Stimulated activated CD4-positive, alpha-beta T cell treated with anti-CD3 and anti-CD28 coated beads, TNF-alpha, amount 100 ng/mL, for 1 hour (primary cell): Measurements from ENCODE around the gene MST1.

ENCODE experiments used
- DNase-seq, 3 donors: peaks; one replicate each; pipeline ENCODE4 v3.0.0-alpha.2; 2020; ENCODE audit warnings: low read depth in 3 of 3, low spot score in 1 of 3

The MST1 gene

GRCh38 chr3:49680493-49681231 lies 8.6 kb downstream of the MST1 start:
- DNase-seq = no peak

GRCh38 chr3:49675912-49676311 lies 13.4 kb downstream of the MST1 start:
- no peak for DNase-seq

- peak in 1 of 3 donors; percentile 16 for DNase-seq
These were observed 14.7 kb downstream of the MST1 start for GRCh38 chr3:49674497-49674983.

- peak; percentile 88 to 94 (median 90) for DNase-seq
These were observed 15.4 kb downstream of the MST1 start, which contains the start of gene APEH for GRCh38 chr3:49673715-49674496. TSS of gene APEH (plus strand) at chr3:49674351. CDS start at chr3:49674402, 51 bp downstream.

- DNase-seq = no peak
These were observed 16.1 kb downstream of the MST1 start for GRCh38 chr3:49673121-49673714.

GRCh38 chr3:49671291-49672288 lies 17.7 kb downstream of the MST1 start:
- DNase-seq = peak; percentile 18 to 62 (median 49)

GRCh38 chr3:49670940-49671290 lies 18.4 kb downstream of the MST1 start:
- no peak for DNase-seq

- DNase-seq = no peak
These were observed 19.9 kb downstream of the MST1 start for GRCh38 chr3:49669352-49669751.

GRCh38 chr3:49668861-49669260 lies 20.4 kb downstream of the MST1 start:
- DNase-seq = no peak

GRCh38 chr3:49668414-49668797 lies 20.9 kb downstream of the MST1 start:
- no peak for DNase-seq

- no peak for DNase-seq
These were observed 21.4 kb downstream of the MST1 start for GRCh38 chr3:49667701-49668413.

GRCh38 chr3:49666592-49666991 lies 22.7 kb downstream of the MST1 start:
- DNase-seq = no peak

GRCh38 chr3:49665822-49666519 lies 23.3 kb downstream of the MST1 start:
- DNase-seq = no peak

- DNase-seq = no peak
These were observed 25.0 kb downstream of the MST1 start for GRCh38 chr3:49664300-49664699.

- DNase-seq = no peak
These were observed 25.4 kb downstream of the MST1 start for GRCh38 chr3:49663831-49664230.

GRCh38 chr3:49662720-49663413 lies 26.4 kb downstream of the MST1 start:
- DNase-seq = no peak

- DNase-seq = no peak
These were observed 27.3 kb downstream of the MST1 start for GRCh38 chr3:49662021-49662420.

GRCh38 chr3:49661281-49661680 lies 28.0 kb downstream of the MST1 start:
- no peak for DNase-seq

GRCh38 chr3:49659756-49660155 lies 29.5 kb downstream of the MST1 start:
- no peak for DNase-seq
